Sigmoid colon (tissue), 4 donors: Measurements from ENCODE around the gene NUDT22.

ENCODE experiments used
- EP300 ChIP-seq, 4 donors: sonication (generic); formaldehyde crosslinking; IDR thresholded peaks; one replicate each; pipeline ENCODE4 v1.6.1; 2017; ENCODE audit warnings: antibody characterized with exemption in 4 of 4
- POLR2AphosphoS5 ChIP-seq, 4 donors: sonication (generic); formaldehyde crosslinking; IDR thresholded peaks; one replicate each; pipeline ENCODE4 v1.6.1; 2017; ENCODE audit warnings: antibody characterized with exemption in 4 of 4
- TF ChIP-seq, protein P1 (sequence below), 4 experiments: fragments of 450-650 bp in 3 of 4; fragments of 200-600 bp in 1 of 4; IDR thresholded peaks; one replicate each; pipeline ENCODE4 v1.5.1; 2016 to 2019; ENCODE audit warnings: antibody characterized with exemption in 4 of 4, mild to moderate bottlenecking in 3 of 4, moderate library complexity in 2 of 4

- TF ChIP-seq POLR2AphosphoS5 (IDR thresholded peaks at IDR 0.05) (no peak), EP300 (IDR thresholded peaks at IDR 0.05) (no peak)
- TF ChIP-seq, protein P1, sequence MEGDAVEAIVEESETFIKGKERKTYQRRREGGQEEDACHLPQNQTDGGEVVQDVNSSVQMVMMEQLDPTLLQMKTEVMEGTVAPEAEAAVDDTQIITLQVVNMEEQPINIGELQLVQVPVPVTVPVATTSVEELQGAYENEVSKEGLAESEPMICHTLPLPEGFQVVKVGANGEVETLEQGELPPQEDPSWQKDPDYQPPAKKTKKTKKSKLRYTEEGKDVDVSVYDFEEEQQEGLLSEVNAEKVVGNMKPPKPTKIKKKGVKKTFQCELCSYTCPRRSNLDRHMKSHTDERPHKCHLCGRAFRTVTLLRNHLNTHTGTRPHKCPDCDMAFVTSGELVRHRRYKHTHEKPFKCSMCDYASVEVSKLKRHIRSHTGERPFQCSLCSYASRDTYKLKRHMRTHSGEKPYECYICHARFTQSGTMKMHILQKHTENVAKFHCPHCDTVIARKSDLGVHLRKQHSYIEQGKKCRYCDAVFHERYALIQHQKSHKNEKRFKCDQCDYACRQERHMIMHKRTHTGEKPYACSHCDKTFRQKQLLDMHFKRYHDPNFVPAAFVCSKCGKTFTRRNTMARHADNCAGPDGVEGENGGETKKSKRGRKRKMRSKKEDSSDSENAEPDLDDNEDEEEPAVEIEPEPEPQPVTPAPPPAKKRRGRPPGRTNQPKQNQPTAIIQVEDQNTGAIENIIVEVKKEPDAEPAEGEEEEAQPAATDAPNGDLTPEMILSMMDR (IDR thresholded peaks at IDR 0.05) = no peak
Observed at GRCh38 chr11:64275031-64275800, 49.1 kb downstream of the NUDT22 start.
